Stimulated activated CD8-positive, alpha-beta memory T cell treated with anti-CD3 and anti-CD28 coated beads, Interleukin-15, amount 100 ng/mL, for 48 hours (primary cell): ENCODE data around the gene CEND1.
A peak's percentile ranks its signal among the peaks of the same experiment; 100 is the strongest.

Experiments
- DNase-seq, 2 donors: peaks; one replicate each; pipeline ENCODE4 v3.0.0-alpha.2; 2020; ENCODE audit warnings: low read depth in 2 of 2

CEND1 gene

GRCh38 chr11:789943-790342 is at the start of gene CEND1:
Gene CEND1 (minus strand): TSS chr11:790090. CDS start chr11:788576, 1,514 bp downstream.
- no peak for DNase-seq

- DNase-seq = no peak
These were observed 49.4 kb upstream of the CEND1 start for GRCh38 chr11:839280-839623.

GRCh38 chr11:838441-839279 is 48.8 kb upstream of the CEND1 start:
- DNase-seq = no peak

- no peak for DNase-seq
These were observed 48.1 kb upstream of the CEND1 start for GRCh38 chr11:837990-838307.

- no peak for DNase-seq
These were observed 47.5 kb upstream of the CEND1 start for GRCh38 chr11:837189-837989.

GRCh38 chr11:836700-837099 is 46.8 kb upstream of the CEND1 start:
- no peak for DNase-seq

GRCh38 chr11:836274-836673 is 46.4 kb upstream of the CEND1 start:
- DNase-seq = no peak

GRCh38 chr11:834371-835316 is 44.8 kb upstream of the CEND1 start:
- DNase-seq = no peak

GRCh38 chr11:833849-834311 is 44.0 kb upstream of the CEND1 start:
- DNase-seq = no peak

- DNase-seq = no peak
These were observed 43.4 kb upstream of the CEND1 start for GRCh38 chr11:833114-833791.

- peak in 1 of 2 donors; percentile 56 for DNase-seq
These were observed 42.7 kb upstream of the CEND1 start, which contains the start of gene CD151 for GRCh38 chr11:832529-833113. Gene CD151 (plus strand): TSS chr11:832952. CDS start chr11:836070, 3,118 bp downstream.

- DNase-seq = no peak
These were observed 42.2 kb upstream of the CEND1 start for GRCh38 chr11:831961-832528.

GRCh38 chr11:831118-831864 is 41.4 kb upstream of the CEND1 start:
- no peak for DNase-seq

GRCh38 chr11:830295-831117 is 40.6 kb upstream of the CEND1 start:
- peak in 1 of 2 donors; percentile 65 for DNase-seq

GRCh38 chr11:829847-830294 is 40.0 kb upstream of the CEND1 start:
- no peak for DNase-seq

- no peak for DNase-seq
These were observed 39.4 kb upstream of the CEND1 start for GRCh38 chr11:829176-829846.

GRCh38 chr11:828506-829175 is 38.8 kb upstream of the CEND1 start:
- no peak for DNase-seq

- DNase-seq = no peak
These were observed 38.0 kb upstream of the CEND1 start, which contains the start of gene CRACR2B for GRCh38 chr11:827897-828192. Gene CRACR2B (plus strand): TSS chr11:827919. CDS start chr11:828608, 689 bp downstream.
